K562 (cell line): ENCODE results near the gene FAM110D. TPM values are rescaled to one million over a fixed set of nuclear protein-coding genes. Genes with fewer than 3 reads are reported as not detected.

Experiments
- ATF7 ChIP-seq: fragments of 450-650 bp; IDR thresholded peaks from 2 replicates; pipeline ENCODE4 v1.7.1; 2014; ENCODE audit warnings: mild to moderate bottlenecking, moderate library complexity
- E2F5 ChIP-seq: sonication (generic); formaldehyde crosslinking; IDR thresholded peaks from 2 replicates; pipeline ENCODE4 v1.8.0; 2022; ENCODE audit warnings: mild to moderate bottlenecking, missing genetic modification reagents
- KAT8 ChIP-seq: fragments of 450-650 bp; IDR thresholded peaks from 2 replicates; pipeline ENCODE4 v1.6.1; 2016; ENCODE audit warnings: low read depth, mild to moderate bottlenecking
- NEUROD1 ChIP-seq: fragments of 150-350 bp; IDR thresholded peaks from 2 replicates; pipeline ENCODE4 v1.6.1; 2014; ENCODE audit warnings: borderline replicate concordance, low read length, low read depth; ENCODE audit not compliant: partially characterized antibody
- NR2C1 ChIP-seq, 2 experiments: fragments of 450-650 bp; IDR thresholded peaks; 2 replicates each; pipeline ENCODE4 v1.6.1; 2017; ENCODE audit warnings: mild to moderate bottlenecking in 2 of 2, antibody characterized with exemption in 1 of 2, inconsistent platforms in 1 of 2, missing compliant biosample characterization in 1 of 2, missing genetic modification characterization in 1 of 2
- SLC30A9 ChIP-seq: fragments of 250-450 bp; sonication (Bioruptor Pico); IDR thresholded peaks from 2 replicates; pipeline ENCODE4 v1.8.0; 2022; ENCODE audit warnings: mild to moderate bottlenecking, moderate library complexity
- SMARCB1 ChIP-seq: IDR thresholded peaks from 2 replicates; pipeline ENCODE4 v1.6.1; 2011; ENCODE audit warnings: improper control_type of control experiment, low read depth; ENCODE audit not compliant: insufficient read length
- SNAPC5 ChIP-seq: fragments of 250-450 bp; sonication (Bioruptor Pico); IDR thresholded peaks from 2 replicates; pipeline ENCODE4 v1.8.0; 2021; ENCODE audit warnings: moderate library complexity, mild to moderate bottlenecking, inconsistent platforms
- SRF ChIP-seq, 2 experiments: fragments of 250-450, 450-650 bp in 1 of 2; sonication (Bioruptor Pico) in 1 of 2; sonication (generic) in 1 of 2; formaldehyde crosslinking; IDR thresholded peaks; 2 replicates each; pipeline versions ENCODE4 v1.5.0 to v1.5.1; 2020 to 2022; ENCODE audit warnings: mild to moderate bottlenecking in 1 of 2, missing genetic modification reagents in 1 of 2
- SRSF9 ChIP-seq: fragments of 200-400 bp; formaldehyde crosslinking; IDR thresholded peaks from 2 replicates; pipeline ENCODE4 v1.6.1; 2017; ENCODE audit warnings: low read depth, low read length, borderline replicate concordance
- TOE1 ChIP-seq, 2 experiments: fragments of 450-650 bp in 1 of 2; sonication (generic) in 1 of 2; formaldehyde crosslinking in 1 of 2; IDR thresholded peaks; 2 replicates each; pipeline versions ENCODE4 v1.7.1 to v1.8.0; 2016 to 2022; ENCODE audit warnings: borderline replicate concordance in 2 of 2, mild to moderate bottlenecking in 2 of 2, antibody characterized with exemption in 1 of 2, inconsistent platforms in 1 of 2, low read depth in 1 of 2, missing genetic modification reagents in 1 of 2, moderate library complexity in 1 of 2
- ZNF41 ChIP-seq: fragments of 250-450 bp; sonication (Bioruptor Pico); conservative IDR thresholded peaks from 2 replicates; pipeline ENCODE4 v1.4.0; 2020; ENCODE audit warnings: mild to moderate bottlenecking
- ZNF639 ChIP-seq, 2 experiments: fragments of 200-800 bp in 1 of 2; sonication (Bioruptor generic) in 1 of 2; sonication (generic) in 1 of 2; formaldehyde crosslinking in 1 of 2; IDR thresholded peaks in 1 of 2; conservative IDR thresholded peaks in 1 of 2; 2 replicates each; pipeline versions ENCODE4 v1.5.0 to v1.6.1; 2016 to 2020; ENCODE audit warnings: missing compliant biosample characterization in 1 of 2, missing genetic modification characterization in 1 of 2, missing genetic modification reagents in 1 of 2
- ZNF785 ChIP-seq: fragments of 250-450 bp; sonication (Bioruptor Pico); IDR thresholded peaks from 2 replicates; pipeline ENCODE4 v1.4.0; 2020; ENCODE audit warnings: mild to moderate bottlenecking
- polyA plus RNA-seq, 8 experiments: library from polyadenylated mRNA; depleted of rRNA in 4 of 8; stranded (reverse) in 5 of 8; unstranded in 3 of 8; fragments of >200 nt; fragmentation: Nextera tagmentation in 2 of 8; fragmentation: Illumina TruSeq in 1 of 8; extraction: Ambion mirVana in 2 of 8; extraction: Trizol in 1 of 8; gene quantifications; 2 replicates each; pipeline versions ENCODE4 v1.2.1 to v1.2.3, GENCODE V29; 2011 to 2014; ENCODE audit warnings: inconsistent platforms in 1 of 8, missing spikeins in 1 of 8
- total RNA-seq, 7 experiments: library from RNA; depleted of rRNA in 6 of 7; stranded (reverse); fragments of >200 nt in 6 of 7; fragmentation: Illumina TruSeq in 2 of 7; extraction: Trizol in 2 of 7; gene quantifications; 2 replicates each; pipeline versions ENCODE4 v1.2.1 to v1.2.3, GENCODE V29; 2011 to 2021; ENCODE audit warnings: low replicate concordance in 1 of 7

The FAM110D gene
- total and polyA plus RNA-seq, 9 of the 15 experiments (the other 6 are each of a cell fraction or from before 2014, with no cell fraction given) = 0.04 to 1.1 (median 0.33) TPM

- TF ChIP-seq ZNF41 (CRISPR knock-in tag) (no peak), SNAPC5 (CRISPR knock-in tag) (no peak), SMARCB1 (peak; percentile 85), SLC30A9 (no peak), E2F5 (CRISPR knock-in tag) (no peak), SRSF9 (no peak), ATF7 (peak; percentile 78; the same call in 1 of the 2 replicates), ZNF785 (CRISPR knock-in tag) (no peak), ZNF639 (CRISPR knock-in tag; conservative IDR thresholded peaks at IDR 0.05 in 1 of 2, IDR thresholded peaks at IDR 0.05 in 1 of 2) (peak in 1 of 2 experiments; percentile 82; a peak in 2 of 4 replicates), NR2C1 (IDR thresholded peaks at IDR 0.05) (no peak; the same call in 1 of the 2 replicates), NR2C1 (tag; IDR thresholded peaks at IDR 0.05) (peak; percentile 48; the same call in 1 of the 2 replicates), KAT8 (no peak), SRF (CRISPR knock-in tag; IDR thresholded peaks at IDR 0.05) (peak in 1 of 2 experiments; percentile 94; a peak in 2 of 4 replicates), TOE1 (IDR thresholded peaks at IDR 0.05; ENCODE audit: borderline replicate concordance) (peak; percentile 76), TOE1 (CRISPR knock-in tag; IDR thresholded peaks at IDR 0.05; ENCODE audit: borderline replicate concordance, low read depth) (no peak), NEUROD1 (no peak)
Measured at GRCh38 chr1:26122988-26123973, 35.6 kb upstream of the FAM110D start (continued).
